HK-2 (cell line): ENCODE data around the gene RAP1A.
"Not testable (repeated sequence)": the region's sequence is repeated elsewhere in the genome, so short reads cannot be mapped to it uniquely, and the experiment has no call there.

Source experiments
- DNase-seq: peaks from one replicate; pipeline ENCODE4 v3.0.0-alpha.2; 2018; ENCODE audit not compliant: unreplicated experiment

Gene RAP1A

DNA sequence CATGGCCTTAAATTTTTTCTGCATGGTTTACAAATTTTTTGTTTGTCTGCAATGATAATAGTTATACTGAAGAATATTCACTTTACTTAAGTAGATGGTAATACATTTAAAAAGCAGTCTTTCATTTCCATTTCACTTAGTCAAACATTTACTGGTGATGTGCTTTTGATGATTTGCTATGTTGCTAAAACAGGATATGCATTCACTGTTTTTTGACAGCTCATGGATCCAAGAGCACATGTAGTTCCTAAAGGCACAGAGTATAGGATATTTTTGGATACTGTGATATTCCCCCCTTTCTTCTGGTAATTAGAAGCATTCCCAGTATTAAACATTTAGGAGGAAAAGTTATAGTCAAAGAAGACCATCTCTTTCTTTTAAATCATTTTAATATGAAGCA lies 45.9 kb downstream of the RAP1A start:
- DNase-seq = no peak

DNA sequence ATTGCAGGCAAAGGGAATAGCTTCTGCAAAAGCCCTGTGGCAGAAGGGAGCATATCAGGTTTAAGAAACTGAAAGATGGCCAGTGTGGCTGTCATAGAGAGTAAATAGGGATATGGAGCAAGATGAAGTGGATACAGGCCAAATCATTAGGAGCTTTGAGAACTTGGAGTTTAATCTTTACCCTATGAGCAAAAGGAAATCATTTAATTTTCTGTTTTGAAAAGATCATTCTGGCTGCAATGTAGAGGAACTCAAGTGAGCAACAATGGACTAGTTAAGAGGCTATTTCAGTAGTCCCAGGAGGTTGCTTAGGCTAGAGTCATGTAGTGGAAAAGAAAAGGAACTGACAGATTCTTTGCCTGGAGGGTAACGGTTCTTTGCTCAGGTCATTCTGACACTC lies 47.2 kb downstream of the RAP1A start:
- no peak for DNase-seq

DNA sequence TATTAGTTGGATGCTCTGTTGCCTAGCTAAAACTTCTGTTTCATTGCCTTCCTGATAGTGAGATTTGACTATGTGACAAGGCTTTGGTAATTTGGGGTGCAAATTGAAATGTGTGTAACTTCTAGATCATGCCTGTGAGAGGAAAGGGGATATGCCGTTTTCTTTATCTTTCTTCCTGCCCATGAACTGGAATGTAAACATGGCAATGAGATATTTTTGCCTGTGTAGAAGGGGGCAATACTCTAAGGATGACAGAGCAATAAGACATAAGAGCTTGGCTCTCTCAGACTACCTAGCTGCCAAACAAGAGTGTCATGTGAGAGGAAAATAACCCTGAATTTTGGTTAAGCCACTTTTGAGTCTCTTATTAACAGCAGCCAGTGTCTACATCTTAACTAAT lies 49.7 kb downstream of the RAP1A start:
- DNase-seq = no peak

DNA sequence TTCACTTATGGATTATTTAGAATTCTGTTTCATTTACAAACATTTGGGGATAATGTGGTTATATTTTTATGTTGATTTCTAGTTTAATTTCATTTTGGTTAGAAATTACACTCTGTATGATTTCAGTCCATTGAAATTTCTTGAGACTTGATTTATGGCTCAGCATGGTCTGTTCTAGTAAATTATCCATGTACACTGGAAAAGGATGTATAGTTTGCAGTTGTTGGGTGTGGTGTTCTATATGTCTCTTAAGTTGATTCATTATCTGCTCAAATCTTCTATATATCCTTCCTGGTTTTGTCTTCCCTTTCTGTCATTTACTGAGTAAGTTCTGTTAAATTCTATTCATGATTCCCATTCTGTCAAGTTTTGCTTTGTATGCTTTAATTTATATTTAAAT lies 52.3 kb downstream of the RAP1A start:
- DNase-seq = no peak

DNA sequence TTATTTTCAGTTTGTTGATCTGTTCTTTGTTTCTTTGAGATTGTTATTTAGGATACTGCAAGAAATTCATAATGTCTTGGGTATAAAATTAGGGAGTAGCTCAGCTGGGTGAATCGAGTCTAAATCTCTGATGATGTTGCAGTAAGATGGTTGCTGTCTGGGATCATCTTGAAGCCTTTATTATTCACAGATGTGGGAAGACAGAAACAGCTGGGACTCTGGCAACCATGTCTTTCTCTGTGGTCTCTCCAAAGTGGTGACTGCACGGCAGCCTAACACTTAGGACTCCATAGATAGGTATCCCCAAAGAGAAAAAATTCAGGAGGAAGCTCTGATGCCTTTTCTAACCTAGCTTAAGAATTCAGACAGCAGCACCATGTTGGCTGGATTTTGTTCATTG lies 52.7 kb downstream of the RAP1A start:
- no peak for DNase-seq

DNA sequence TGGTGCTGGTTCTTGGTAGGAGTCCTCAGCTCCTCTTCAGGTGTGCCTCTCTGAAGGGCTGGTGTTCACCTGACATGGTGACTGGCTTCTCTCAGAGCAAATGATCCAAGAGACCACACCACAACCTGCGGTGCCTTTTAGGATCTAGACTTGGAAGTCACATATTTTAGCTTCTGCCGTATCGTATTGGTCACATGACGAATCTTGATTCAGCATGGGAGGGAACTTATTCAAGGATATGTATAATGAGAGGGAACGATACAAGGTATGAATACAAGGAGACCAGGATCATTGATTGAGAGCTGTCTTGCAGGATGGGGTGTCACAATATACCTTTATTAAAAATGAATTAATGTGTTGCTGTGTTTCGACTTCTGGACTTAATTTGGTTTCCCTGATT lies 58.0 kb downstream of the RAP1A start:
- DNase-seq = no peak

DNA sequence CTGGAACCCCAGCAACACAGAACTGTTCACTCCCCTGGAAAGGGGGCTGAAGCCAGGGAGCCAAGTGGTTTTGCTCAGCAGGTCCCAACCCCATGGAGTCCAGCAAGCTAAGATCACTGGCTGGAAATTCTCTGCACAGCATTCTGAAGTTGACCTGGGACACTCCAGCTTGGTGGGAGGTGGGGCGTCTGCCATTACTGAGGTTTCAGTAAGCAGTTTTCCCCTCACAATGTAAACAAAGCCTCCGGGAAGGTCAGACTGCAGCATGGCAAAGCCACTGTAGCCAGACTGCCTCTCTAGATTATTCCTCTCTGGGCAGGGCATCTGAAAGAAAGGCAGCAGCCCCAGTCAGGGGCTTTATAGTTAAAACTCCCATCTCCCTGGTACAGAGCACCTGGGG lies 60.0 kb downstream of the RAP1A start:
- DNase-seq = no peak

DNA sequence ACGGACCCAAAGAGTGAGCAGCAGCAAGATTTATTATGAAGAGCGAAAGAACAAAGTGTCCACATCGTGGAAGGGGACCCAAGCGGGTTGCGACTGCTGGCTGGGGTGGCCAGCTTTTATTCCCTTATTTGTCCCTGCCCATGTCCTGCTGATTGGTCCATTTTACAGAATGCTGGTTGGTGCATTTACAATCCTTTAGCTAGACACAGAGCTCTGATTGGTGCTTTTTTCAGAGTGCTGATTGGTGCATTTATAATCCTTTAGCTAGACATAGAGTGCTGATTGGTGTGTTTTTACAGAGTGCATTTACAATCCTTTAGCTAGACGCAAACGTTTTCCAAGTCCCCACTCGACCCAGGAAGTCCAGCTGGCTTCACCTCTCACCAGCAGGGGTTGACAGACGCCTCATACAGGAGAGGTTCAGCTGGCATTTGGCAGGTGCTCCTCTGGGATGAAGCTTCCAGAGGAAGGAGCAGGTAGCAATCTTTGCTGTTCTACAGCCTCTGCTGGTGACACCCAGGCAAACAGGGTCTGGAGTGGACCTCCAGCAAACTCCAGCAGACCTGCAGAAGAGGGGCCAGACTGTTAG lies 60.7 kb downstream of the RAP1A start:
- DNase-seq = not testable (repeated sequence)

DNA sequence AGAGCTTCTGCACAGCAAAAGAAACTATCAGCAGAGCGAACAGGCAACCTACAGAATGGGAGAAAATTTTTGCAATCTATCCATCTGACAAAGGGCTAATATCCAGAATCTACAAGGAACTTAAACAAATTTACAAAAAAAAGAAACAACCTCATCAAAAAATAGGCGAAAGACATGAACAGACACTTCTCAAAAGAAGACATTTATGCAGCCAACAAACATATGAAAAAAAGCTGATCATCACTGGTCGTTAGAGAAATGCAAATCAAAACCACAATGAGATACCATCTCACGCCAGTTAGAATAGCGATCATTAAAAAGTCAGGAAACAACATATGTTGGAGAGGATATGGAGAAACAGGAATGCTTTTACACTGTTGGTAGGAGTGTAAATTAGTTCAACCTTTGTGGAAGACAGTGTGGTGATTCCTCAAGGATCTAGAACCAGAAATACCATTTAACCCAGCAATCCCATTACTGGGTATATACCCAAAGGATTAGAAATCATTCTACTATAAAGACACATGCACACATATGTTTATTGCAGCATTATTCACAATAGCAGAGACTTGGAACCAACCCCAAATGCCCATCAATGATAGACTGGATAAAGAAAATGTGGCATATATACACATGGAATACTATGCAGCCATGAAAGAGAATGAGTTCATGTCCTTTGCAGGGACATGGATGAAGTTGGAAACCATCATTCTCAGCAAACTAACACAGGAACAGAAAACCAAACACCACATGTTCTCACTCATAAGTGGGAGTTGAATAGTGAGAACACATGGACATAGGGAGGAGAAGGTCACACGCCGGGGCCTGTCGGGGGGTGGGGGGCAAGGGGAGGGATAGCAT lies 65.9 kb downstream of the RAP1A start:
- DNase-seq = not testable (repeated sequence)

DNA sequence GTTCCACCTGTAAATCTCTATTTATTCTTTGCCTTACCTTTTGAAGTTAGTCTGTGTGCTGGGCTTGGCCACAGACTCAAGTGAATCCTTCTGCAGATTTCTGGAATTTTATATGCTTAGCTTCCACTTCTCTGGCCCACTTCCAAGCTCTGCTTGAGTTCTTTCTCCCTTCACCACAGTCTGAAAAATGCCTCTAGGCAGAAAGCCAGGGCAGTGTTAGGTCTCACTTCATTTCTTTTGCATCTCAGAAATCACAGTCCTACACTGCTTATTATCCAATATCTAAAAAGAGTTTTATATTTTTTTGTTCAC lies 70.7 kb downstream of the RAP1A start:
- peak; percentile 25 for DNase-seq

DNA sequence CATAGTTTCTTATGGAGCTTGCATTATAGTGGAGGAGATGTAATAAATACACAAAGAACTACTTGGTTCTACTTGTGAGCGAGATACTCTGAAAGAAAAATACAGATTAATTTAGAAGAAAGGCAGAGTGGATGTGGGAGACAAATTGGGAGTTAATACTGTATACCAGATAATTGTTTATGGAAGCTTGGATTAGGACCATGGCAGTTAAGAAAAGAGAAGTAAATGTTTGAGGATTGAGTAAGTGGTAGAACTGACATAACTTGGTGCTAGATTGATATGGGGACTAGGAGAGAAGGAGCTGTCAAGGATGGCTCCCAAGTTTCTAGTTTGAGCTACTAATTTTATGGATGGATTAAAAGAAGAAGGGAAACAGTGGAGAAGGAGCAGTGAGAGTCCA lies 72.3 kb downstream of the RAP1A start:
- DNase-seq = no peak

DNA sequence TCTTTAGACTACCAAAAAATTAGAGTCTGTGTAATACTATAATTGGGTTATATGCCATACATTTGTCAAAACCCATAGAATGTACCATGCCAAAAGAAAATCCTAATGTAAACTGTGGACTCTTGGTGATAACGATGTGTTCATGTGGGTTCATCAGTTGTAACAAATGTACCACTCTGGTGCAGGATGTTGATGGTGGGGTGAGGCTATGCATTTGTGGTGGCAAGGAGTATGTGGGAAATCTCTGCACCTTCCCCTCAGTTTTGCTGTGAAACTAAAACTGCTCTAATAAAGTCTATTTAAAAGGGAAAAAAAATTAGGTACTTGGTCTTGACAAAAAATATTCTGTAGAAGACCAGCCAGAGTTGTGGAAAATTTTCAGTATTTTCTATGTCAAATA lies 76.2 kb downstream of the RAP1A start:
- no peak for DNase-seq

DNA sequence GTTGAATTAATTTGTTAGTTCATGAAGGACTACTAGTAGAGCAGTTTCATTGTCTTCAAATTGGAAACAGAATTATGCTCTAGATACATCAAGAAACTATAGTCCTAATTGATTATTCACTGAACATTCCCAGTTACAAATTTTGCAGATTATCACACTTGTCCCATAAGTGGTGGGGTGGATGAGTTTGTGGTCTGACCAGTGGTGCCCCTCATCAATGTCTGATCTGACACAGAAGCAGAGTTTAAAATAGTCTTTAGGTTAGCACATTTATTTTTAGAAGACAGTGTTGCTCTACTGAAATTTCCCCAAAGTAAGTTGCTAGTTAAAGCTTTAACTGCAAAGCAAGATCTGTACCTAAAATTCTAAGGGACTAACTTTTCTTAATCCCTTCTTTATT lies 76.7 kb downstream of the RAP1A start:
- no peak for DNase-seq

DNA sequence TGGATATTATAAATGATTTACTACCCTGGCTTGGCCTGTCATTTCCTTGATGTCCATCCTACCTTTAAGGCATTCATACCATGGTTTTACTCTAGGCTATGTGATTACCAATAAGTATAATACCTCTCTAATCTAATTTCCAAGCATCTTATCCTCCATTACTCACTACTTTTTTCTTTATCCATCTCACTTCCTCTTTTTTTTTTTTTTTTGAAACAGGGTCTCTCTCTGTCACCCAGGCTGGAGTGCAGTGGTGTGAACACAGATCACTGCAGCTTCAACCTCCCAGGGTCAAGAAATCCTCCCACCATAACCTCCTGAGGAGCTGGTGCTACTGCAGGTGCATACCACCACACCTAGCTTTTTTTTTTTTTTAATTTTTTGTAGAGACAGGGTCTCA lies 79.7 kb downstream of the RAP1A start:
- DNase-seq = no peak

DNA sequence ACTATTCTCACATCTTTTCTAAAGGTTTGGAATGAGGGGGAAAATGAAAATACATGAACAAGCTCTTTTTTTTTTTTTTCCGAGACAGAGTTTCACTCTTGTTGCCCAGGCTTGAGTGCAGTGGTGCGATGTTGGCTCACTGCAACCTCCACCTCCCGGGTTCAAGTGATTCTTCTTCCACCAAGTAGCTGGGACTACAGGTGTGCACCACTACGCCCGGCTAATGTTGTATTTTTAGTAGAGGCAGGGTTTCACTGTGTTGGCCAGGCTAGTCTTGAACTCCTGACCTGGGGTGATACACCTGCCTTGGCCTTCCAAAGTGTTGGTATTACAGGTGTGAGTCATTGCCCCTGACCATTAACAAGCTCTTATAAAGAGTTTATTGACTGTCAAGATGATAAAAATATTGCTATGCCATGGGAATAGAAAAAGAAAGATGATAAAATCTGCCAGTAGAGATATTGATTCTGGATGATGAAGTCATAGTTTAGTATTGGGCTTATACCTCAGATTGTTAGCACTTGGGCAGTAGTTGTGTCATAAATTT lies 83.0 kb downstream of the RAP1A start:
- no peak for DNase-seq

DNA sequence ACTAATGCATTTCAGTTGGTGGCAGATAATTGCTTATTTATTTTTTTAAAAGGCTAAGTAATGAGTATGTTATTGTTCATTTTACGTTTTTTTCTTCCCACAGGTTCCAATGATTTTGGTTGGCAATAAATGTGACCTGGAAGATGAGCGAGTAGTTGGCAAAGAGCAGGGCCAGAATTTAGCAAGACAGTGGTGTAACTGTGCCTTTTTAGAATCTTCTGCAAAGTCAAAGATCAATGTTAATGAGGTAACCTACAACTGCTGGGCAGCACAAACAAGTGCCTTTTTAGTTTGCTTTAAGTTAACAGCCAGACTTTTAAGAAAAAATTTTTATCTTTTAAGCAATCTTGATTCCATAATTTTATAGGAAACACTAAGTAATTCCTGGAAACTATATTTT lies 84.7 kb downstream of the RAP1A start:
- DNase-seq = no peak

DNA sequence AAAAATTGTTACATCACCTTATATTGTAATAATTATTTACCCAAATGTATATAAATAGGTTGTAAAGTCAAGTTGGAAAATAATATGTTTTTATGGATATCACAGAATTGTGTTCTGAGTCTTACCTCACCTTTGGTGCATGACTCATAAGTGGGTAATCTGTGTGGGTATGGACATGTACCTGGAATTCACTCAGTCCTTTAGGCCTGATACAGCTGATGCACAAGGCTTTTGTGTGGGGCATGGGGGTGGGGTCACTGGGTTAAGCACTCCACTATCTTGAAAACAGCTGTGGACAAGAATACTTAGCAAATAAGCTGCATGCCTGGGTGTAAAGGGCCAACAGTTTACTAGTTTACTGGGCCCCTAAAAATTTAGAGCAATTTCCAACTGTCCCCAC lies 85.2 kb downstream of the RAP1A start:
- DNase-seq = no peak

DNA sequence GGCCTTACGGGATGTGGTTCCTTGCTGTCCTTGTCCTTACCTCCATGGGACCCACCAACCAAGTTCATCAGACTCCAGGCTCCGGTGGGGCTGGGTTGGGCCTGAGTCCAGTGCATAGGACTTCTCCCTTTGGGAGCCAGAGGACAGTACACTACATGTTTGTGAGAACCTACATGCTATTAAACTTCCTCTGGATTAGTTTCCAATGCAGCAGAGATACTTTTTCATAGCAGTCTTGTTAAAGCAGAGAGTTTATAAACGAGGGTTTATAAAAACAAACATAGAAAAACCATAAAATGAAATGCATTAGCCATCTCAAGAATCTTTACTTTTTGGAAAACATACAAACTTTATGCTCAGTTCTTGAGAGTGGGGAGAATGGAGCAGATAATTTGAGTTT lies 86.3 kb downstream of the RAP1A start:
- DNase-seq = no peak

DNA sequence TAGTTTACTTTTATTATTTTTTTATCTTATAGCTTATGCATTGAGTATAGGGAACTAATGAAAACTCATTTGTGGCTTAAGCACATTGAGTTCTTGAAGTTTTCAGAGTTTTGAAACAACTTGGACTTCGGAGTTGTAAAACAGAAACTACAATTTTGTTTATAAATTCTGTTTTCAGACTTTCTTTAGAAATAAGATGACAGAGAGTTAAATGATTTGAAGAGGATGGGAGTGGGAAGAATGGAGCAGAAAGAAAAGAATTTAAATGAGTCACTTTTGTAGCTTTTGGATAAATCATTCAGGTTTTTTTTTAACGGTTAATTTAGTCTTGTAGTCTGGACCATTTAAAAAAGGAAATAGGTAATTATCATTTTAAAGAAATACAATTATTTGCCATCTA lies 87.3 kb downstream of the RAP1A start:
- no peak for DNase-seq

DNA sequence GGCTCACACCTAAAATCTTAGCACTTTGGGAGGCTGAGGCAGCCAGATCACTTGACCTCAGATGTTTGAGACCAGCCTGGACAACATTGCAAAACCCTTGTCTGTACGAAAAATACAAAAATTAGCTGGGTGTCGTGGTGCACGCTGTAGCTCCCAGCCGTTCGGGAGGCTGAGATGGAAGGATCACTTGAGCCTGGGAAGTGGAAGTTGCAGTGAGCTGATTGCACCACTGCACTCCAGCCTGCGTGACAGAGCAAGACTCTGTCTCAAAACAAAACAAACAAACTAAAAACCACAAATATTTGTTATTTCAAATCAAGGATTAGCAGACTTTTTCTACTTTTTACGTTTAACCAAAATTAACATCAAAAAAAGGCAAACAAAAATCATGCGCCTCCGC lies 88.3 kb downstream of the RAP1A start:
- DNase-seq = no peak

DNA sequence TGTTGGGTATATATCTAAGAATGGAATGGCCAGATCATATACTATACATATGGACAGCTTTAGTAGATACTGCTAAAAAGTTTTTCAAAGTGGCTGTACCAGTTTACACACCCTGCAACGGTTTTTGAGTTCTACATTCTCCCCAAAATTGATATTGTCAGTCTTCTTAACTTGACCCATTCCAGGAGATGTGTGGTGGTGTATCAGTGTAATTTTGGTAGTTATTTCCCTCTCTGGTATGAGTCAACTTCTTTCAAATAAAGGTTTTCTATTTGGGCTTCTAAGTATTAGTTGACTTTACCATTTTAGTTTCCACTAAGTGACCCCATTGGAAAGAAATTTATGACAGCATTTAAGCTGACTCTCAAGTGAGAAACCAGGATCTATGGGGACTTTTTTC lies 90.4 kb downstream of the RAP1A start:
- no peak for DNase-seq

DNA sequence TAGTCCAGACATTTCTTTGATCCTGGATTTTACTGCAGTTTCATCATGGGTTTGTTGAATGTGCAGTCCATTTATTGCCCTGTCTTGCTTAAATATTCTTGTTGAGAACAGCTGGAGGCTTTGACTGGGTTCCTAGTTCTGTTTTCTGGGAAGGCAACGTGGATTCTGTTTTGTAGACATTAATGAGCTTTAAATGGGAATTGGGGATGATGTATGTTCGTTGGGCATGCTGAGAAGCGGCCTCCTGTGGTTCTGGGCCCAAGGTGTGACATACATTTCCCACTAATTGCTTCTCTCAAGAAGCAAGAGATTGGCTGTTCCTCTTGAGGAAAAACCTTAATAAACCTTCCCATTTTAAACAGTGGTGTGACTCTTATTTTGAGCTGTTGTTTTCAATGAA lies 96.7 kb downstream of the RAP1A start:
- DNase-seq = no peak

DNA sequence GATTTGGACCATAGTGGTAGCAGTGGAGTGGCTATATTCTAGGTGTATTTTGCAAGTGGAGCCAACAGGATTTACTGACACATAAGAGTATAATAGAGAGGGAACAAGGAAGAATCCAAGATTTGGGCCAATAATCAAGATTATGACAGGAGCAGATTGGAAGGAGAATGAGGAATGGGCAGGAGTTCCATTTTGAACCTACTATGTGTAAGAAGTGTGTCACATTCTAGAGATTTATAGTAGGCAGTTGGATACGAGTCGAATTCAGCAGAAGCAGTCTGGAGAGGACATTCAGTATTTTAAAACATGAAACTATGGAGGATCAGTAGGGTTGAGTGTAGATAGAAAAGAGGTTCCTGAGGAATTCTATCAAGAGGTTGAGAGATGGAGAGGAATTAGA lies 97.9 kb downstream of the RAP1A start:
- DNase-seq = no peak

DNA sequence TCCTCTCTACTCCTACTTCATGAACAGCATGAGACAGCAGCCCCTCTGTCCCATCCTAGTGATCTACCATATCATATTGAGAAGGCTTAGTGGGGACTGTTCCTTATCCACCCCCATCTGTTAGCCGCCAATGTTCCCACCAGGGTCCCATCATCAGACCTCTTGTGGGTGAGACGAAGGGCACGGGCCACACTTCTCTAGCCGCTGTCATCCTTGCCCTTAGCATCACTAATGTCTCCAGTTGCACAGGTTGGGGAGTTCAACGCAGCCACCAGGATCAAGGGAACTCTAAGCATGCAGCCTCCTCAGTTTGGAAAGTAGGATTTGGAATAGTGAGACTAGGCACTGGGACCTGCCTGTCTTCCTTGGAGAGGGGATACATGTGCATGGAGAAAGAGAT lies 99.5 kb downstream of the RAP1A start:
- no peak for DNase-seq
